Astrocyte (in vitro differentiated cells and primary cell): Measurements from ENCODE around the gene ZCCHC18. TPM values are rescaled to one million over a fixed set of nuclear protein-coding genes. Genes with fewer than 3 reads are reported as not detected.
"Not testable (repeated sequence)": the region's sequence is repeated elsewhere in the genome, so short reads cannot be mapped to it uniquely, and the experiment has no call there.

Experiments used
- DNase-seq: peaks from one replicate; pipeline ENCODE4 v3.0.0-alpha.2; 2010; ENCODE audit warnings: low read depth
- FAIRE-seq: peaks from 2 replicates; lab custom pipeline; 2011; peaks lifted over from hg19 to GRCh38; lab: Jason Lieb, UNC
- H2AFZ ChIP-seq: 2 replicates; pipeline ENCODE4 v1.6.0; 2012; ENCODE audit warnings: low read depth, low read length, inconsistent platforms
- H3K27ac ChIP-seq: 2 replicates; pipeline ENCODE4 v1.5.1; 2011; ENCODE audit warnings: low read depth, low read length, inconsistent platforms
- H3K27me3 ChIP-seq: 2 replicates; pipeline ENCODE4 v1.6.0; 2011; ENCODE audit warnings: low read length, inconsistent platforms; ENCODE audit not compliant: insufficient read depth
- H3K36me3 ChIP-seq: 2 replicates; pipeline ENCODE4 v1.5.1; 2011; ENCODE audit warnings: low read length, inconsistent platforms; ENCODE audit not compliant: insufficient read depth
- H3K4me1 ChIP-seq: 2 replicates; pipeline ENCODE4 v1.5.1; 2011; ENCODE audit warnings: low read length, inconsistent platforms; ENCODE audit not compliant: insufficient read depth
- H3K4me2 ChIP-seq: 2 replicates; pipeline ENCODE4 v1.6.0; 2012; ENCODE audit warnings: low read length, inconsistent platforms
- H3K4me3 ChIP-seq: 2 replicates; pipeline ENCODE4 v1.5.1; 2011; ENCODE audit warnings: low read depth, mild to moderate bottlenecking, low read length, inconsistent platforms; ENCODE audit not compliant: insufficient read depth
- H3K79me2 ChIP-seq: 2 replicates; pipeline ENCODE4 v1.6.0; 2012; ENCODE audit warnings: mild to moderate bottlenecking, low read length, inconsistent platforms; ENCODE audit not compliant: insufficient read depth
- H3K9ac ChIP-seq: 2 replicates; pipeline ENCODE4 v1.6.0; 2012; ENCODE audit warnings: mild to moderate bottlenecking, low read length, inconsistent platforms
- H3K9me3 ChIP-seq: 2 replicates; pipeline ENCODE4 v1.5.1; 2012; ENCODE audit warnings: low read depth, mild to moderate bottlenecking, low read length, inconsistent platforms; ENCODE audit not compliant: insufficient read depth
- H4K20me1 ChIP-seq: 2 replicates; pipeline ENCODE4 v1.6.0; 2012; ENCODE audit warnings: low read length, inconsistent platforms; ENCODE audit not compliant: insufficient read depth
- H3K27ac Mint-ChIP-seq: one replicate; pipeline ENCODE4 v1.8.0; 2021; ENCODE audit warnings: mild to moderate bottlenecking, mixed read lengths; ENCODE audit not compliant: unreplicated experiment
- H3K27me3 Mint-ChIP-seq: one replicate; pipeline ENCODE4 v1.8.0; 2021; ENCODE audit warnings: low read depth, mixed read lengths; ENCODE audit not compliant: unreplicated experiment
- H3K36me3 Mint-ChIP-seq: one replicate; pipeline ENCODE4 v1.8.0; 2021; ENCODE audit warnings: low read depth, mixed read lengths; ENCODE audit not compliant: unreplicated experiment
- H3K4me1 Mint-ChIP-seq: one replicate; pipeline ENCODE4 v1.8.0; 2021; ENCODE audit warnings: low read depth, mixed read lengths; ENCODE audit not compliant: unreplicated experiment
- H3K4me3 Mint-ChIP-seq: one replicate; pipeline ENCODE4 v1.8.0; 2021; ENCODE audit warnings: mild to moderate bottlenecking, moderate library complexity, mixed read lengths; ENCODE audit not compliant: unreplicated experiment
- H3K9me3 Mint-ChIP-seq: one replicate; pipeline ENCODE4 v1.8.0; 2021; ENCODE audit warnings: mild to moderate bottlenecking, mixed read lengths; ENCODE audit not compliant: unreplicated experiment
- EZH2 ChIP-seq: IDR thresholded peaks from 2 replicates; pipeline ENCODE4 v1.6.1; 2012; ENCODE audit warnings: mild to moderate bottlenecking, low read length, inconsistent platforms; ENCODE audit not compliant: insufficient read depth
- total RNA-seq: library from RNA; stranded (reverse); gene quantifications from 2 replicates; pipeline ENCODE4 v1.2.1, GENCODE V29; 2021
- TF ChIP-seq, protein P1 (sequence below): IDR thresholded peaks from 2 replicates; pipeline ENCODE4 v1.5.1; 2011; ENCODE audit warnings: low read depth, mild to moderate bottlenecking, inconsistent platforms, low read length, moderate library complexity; ENCODE audit not compliant: insufficient read depth

The ZCCHC18 gene
- total RNA-seq, 1 donor from 2014 or later = 0.98 TPM

DNA sequence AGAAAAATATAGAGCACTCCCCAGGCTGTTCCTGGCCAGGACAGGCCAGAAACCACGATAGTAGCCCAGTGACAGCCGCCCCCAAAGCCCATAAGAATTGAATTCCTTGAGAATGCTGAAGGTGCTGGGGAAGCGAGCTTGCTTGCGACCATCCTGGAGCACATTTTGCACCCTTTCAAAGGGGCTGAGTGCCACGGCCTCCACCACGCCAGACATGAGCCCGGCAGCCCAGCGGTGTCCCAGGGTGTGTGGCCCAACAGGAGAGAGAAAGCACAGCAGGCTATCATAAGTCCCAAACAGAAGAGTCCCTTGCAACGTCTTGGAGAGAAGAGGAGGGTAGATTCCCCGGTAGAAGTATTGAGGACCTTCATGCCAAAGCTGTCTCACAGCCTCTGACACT lies 7.6 kb upstream of the ZCCHC18 start:
- Histone ChIP-seq H3K9ac (no peak overlapping the region), H3K4me2 (no peak overlapping the region), H3K36me3 (no peaks in the 10 kb centered on the region), H3K79me2 (no peaks in the 10 kb centered on the region), H3K4me3 (no peak overlapping the region), H2AFZ (no peak overlapping the region), H3K4me1 (no peaks in the 10 kb centered on the region), H4K20me1 (no peaks in the 10 kb centered on the region), H3K27me3 (no peaks in the 10 kb centered on the region), H3K27ac (no peak overlapping the region), H3K9me3 (no peaks in the 10 kb centered on the region)
- no peak for TF ChIP-seq EZH2
- TF ChIP-seq, protein P1, sequence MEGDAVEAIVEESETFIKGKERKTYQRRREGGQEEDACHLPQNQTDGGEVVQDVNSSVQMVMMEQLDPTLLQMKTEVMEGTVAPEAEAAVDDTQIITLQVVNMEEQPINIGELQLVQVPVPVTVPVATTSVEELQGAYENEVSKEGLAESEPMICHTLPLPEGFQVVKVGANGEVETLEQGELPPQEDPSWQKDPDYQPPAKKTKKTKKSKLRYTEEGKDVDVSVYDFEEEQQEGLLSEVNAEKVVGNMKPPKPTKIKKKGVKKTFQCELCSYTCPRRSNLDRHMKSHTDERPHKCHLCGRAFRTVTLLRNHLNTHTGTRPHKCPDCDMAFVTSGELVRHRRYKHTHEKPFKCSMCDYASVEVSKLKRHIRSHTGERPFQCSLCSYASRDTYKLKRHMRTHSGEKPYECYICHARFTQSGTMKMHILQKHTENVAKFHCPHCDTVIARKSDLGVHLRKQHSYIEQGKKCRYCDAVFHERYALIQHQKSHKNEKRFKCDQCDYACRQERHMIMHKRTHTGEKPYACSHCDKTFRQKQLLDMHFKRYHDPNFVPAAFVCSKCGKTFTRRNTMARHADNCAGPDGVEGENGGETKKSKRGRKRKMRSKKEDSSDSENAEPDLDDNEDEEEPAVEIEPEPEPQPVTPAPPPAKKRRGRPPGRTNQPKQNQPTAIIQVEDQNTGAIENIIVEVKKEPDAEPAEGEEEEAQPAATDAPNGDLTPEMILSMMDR = no peak
- no peak overlapping the region for H3K4me3 Mint-ChIP-seq
- no peaks in the 10 kb centered on the region for H3K36me3 Mint-ChIP-seq
- H3K27me3 Mint-ChIP-seq = no peaks in the 10 kb centered on the region
- H3K4me1 Mint-ChIP-seq = no peaks in the 10 kb centered on the region
- peak; percentile 64 for FAIRE-seq
- no peaks in the 10 kb centered on the region for H3K9me3 Mint-ChIP-seq
- DNase-seq = no peak
- no peak overlapping the region for H3K27ac Mint-ChIP-seq

DNA sequence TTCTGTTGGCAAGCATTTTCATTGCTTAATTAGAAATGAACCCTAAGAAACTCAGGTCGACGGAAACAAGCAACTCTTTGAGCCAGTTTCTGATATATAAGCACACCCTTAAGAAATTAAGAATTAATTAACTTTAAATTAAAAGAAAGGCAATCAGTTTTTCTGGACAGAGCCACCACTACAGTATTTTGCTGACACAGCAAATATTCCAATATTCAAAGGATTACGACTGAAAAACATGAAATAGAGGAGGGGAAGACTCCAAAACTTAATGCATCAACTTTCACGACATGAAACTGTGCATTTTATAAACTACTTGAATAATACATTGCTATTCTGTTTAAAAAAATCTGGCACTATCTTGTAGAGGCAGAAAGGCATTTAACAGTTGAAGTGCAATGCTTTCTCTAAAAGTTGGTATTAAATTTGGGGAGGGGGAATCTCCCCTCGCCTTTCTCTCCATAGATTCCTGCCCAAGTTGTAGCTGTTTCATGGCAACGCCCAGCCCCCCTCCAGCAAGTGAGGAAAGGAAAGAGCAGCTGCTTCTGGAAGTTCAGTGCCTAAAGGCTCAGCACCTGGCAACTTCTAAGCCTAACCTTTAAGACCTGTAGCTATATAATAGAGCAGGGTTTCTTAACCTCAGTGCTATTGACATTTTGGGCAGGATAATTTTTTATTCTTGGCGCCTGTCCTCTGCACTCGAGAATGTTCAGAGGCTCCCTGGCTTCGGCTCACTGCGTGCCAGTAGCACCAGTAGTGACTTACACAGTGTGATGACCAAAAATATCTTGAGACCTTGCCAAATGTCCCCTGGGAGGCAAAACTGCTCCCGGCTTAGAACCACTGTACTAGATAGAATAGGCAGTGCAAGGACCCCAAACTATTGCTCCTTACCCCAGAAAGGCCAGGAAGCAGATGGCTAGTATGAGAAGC lies 6.7 kb upstream of the ZCCHC18 start:
- Histone ChIP-seq H3K9ac (no peak overlapping the region), H4K20me1 (no peaks in the 10 kb centered on the region), H3K4me1 (no peaks in the 10 kb centered on the region), H3K36me3 (no peaks in the 10 kb centered on the region), H3K4me2 (no peak overlapping the region), H3K9me3 (no peaks in the 10 kb centered on the region), H3K79me2 (no peaks in the 10 kb centered on the region), H2AFZ (no peak overlapping the region), H3K27me3 (no peaks in the 10 kb centered on the region), H3K27ac (no peak overlapping the region), H3K4me3 (no peak overlapping the region)
- peak; percentile 95 for FAIRE-seq
- no peak overlapping the region for H3K4me3 Mint-ChIP-seq
- H3K9me3 Mint-ChIP-seq = no peaks in the 10 kb centered on the region
- H3K4me1 Mint-ChIP-seq = no peaks in the 10 kb centered on the region
- no peak for DNase-seq
- no peaks in the 10 kb centered on the region for H3K27me3 Mint-ChIP-seq
- H3K36me3 Mint-ChIP-seq = no peaks in the 10 kb centered on the region
- no peak overlapping the region for H3K27ac Mint-ChIP-seq
- TF ChIP-seq, protein P1 = no peak
- no peak for TF ChIP-seq EZH2

DNA sequence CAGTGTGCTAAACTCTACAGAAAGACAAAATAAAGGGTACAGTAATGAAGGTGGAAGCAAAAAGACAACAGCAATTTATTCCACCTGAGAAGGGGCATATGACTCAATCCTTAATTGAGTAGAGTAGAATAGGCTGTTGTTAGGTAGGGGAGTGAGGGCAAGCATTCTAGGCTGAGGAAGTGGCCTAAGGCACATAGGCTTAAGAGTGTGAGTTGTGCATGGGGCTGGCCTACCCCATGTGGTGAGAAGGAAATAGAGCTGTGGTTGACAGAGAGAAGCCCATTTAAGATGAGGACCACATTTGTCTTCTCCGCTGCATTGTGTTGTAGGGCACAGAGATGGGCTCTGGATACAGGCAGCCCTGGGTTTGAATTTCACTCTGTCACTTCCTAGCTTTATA lies 3.4 kb upstream of the ZCCHC18 start:
- peaks cover 4% of the 10 kb centered on the region for H3K4me1 ChIP-seq
- H4K20me1 ChIP-seq = peaks cover 7% of the 10 kb centered on the region
- TF ChIP-seq, protein P1 = no peak
- TF ChIP-seq EZH2 = no peak
- DNase-seq = no peak
- Mint-ChIP-seq H3K4me3 (no peak overlapping the region), H3K27ac (no peak overlapping the region), H3K9me3 (no peaks in the 10 kb centered on the region), H3K36me3 (no peaks in the 10 kb centered on the region), H3K27me3 (no peaks in the 10 kb centered on the region), H3K4me1 (no peaks in the 10 kb centered on the region)
- no peak for FAIRE-seq
- no peaks in the 10 kb centered on the region for H3K36me3 ChIP-seq
- no peak overlapping the region for H3K4me2 ChIP-seq
- no peak overlapping the region for H3K27ac ChIP-seq
- no peaks in the 10 kb centered on the region for H3K79me2 ChIP-seq
- H3K9ac ChIP-seq = no peak overlapping the region
- no peak overlapping the region for H2AFZ ChIP-seq
- no peaks in the 10 kb centered on the region for H3K27me3 ChIP-seq
- H3K9me3 ChIP-seq = no peaks in the 10 kb centered on the region
- H3K4me3 ChIP-seq = no peak overlapping the region

DNA sequence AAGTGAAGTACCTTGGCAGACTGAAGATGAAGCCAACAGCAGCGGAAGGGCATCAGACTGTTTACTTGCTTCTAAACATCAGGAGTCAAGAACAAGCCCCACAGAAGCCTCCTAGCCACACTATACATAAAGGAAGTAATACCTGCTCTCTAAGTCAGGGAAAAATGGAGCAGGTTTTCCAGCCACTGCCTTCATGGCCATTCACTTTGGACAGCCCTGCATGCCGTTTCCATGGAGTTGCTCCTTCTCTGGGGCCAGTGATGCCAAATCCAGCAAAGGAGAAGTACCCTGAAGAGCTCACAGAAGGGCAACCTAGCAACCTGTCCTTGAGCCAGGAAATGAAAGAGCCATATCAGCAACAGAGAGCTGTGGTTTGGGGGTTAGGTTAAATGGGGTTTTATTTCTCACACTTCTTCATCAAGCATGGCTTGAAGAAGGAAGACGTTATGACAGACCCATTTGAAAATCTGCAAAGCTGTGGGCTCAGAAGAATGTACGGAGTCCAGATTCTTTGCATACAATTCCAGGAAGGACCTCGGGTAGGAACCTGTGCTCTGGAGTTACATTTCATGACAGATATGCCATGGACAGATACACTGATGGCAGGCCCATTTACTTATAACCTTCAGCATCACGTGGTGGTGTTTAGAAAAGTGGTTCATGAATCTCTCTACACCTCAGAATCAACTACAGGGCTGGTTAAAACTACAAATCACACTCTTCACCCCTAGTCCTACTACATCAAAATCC lies 1.7 kb upstream of the ZCCHC18 start:
- not testable (repeated sequence) for H3K27me3 ChIP-seq, H3K4me2 ChIP-seq, H3K27me3 Mint-ChIP-seq, H4K20me1 ChIP-seq, H3K9ac ChIP-seq, H3K9me3 Mint-ChIP-seq, DNase-seq, H3K36me3 ChIP-seq, H3K27ac Mint-ChIP-seq, H3K4me3 Mint-ChIP-seq, H2AFZ ChIP-seq, H3K79me2 ChIP-seq, H3K27ac ChIP-seq, H3K4me1 Mint-ChIP-seq, H3K4me3 ChIP-seq, H3K36me3 Mint-ChIP-seq, H3K9me3 ChIP-seq, H3K4me1 ChIP-seq
- FAIRE-seq = peak; percentile 98
